Upper lobe of left lung (tissue), 6 donors: ENCODE measurements around the gene TEX36. TPM values are rescaled to one million over a fixed set of nuclear protein-coding genes. Genes with fewer than 3 reads are reported as not detected.

Experiments used
- ATAC-seq, 2 donors: fragments of 200-7000 bp; cut with Tn5 transposase; one replicate each; pipeline ENCODE4 v1.9.1; 2022; ENCODE audit warnings: mild to moderate bottlenecking in 2 of 2, moderate library complexity in 2 of 2; ENCODE audit not compliant: low FRiP score in 2 of 2
- DNase-seq, 2 donors: peaks; one replicate each; pipeline ENCODE4 v3.0.0-alpha.2; 2019 to 2020
- H3K27ac ChIP-seq, 4 donors: fragments of 200-600 bp; sonication (generic); one replicate each; pipeline ENCODE4 v1.5.1; 2016 to 2019
- H3K27me3 ChIP-seq, 4 donors: fragments of 200-600 bp; sonication (generic); one replicate each; pipeline ENCODE4 v1.5.1; 2017 to 2019
- H3K36me3 ChIP-seq, 4 donors: fragments of 200-600 bp; sonication (generic); one replicate each; pipeline ENCODE4 v1.5.1; 2016 to 2019
- H3K4me1 ChIP-seq, 4 donors: fragments of 200-600 bp; sonication (generic); one replicate each; pipeline ENCODE4 v1.5.1; 2018 to 2019
- H3K4me3 ChIP-seq, 4 donors: fragments of 200-600 bp; sonication (generic); one replicate each; pipeline ENCODE4 v1.5.1; 2017 to 2019; ENCODE audit warnings: mild to moderate bottlenecking in 2 of 4, moderate library complexity in 1 of 4
- H3K9me3 ChIP-seq, 4 donors: fragments of 200-600 bp; sonication (generic); one replicate each; pipeline ENCODE4 v1.5.1; 2018 to 2019
- EP300 ChIP-seq, 4 donors: sonication (generic); formaldehyde crosslinking; IDR thresholded peaks; one replicate each; pipeline ENCODE4 v1.5.1; 2017; ENCODE audit warnings: antibody characterized with exemption in 4 of 4, control low read depth in 2 of 4
- POLR2A ChIP-seq, 4 donors: fragments of 450-650 bp; IDR thresholded peaks; one replicate each; pipeline ENCODE4 v1.5.1; 2016 to 2017; ENCODE audit warnings: antibody characterized with exemption in 4 of 4, mild to moderate bottlenecking in 2 of 4
- POLR2AphosphoS5 ChIP-seq, 2 donors: sonication (generic); formaldehyde crosslinking; IDR thresholded peaks; one replicate each; pipeline ENCODE4 v1.5.1; 2017; ENCODE audit warnings: antibody characterized with exemption in 2 of 2
- WGBS, 2 donors: methylation state at CpG; one replicate each; pipeline ENCODE4 v1.1.5; 2017 to 2018; 5-methylcytosine and 5-hydroxymethylcytosine counted together
- total RNA-seq, 6 donors: library from RNA; depleted of rRNA in 4 of 6; stranded (reverse); fragments of >200 nt in 4 of 6; gene quantifications; one replicate each; pipeline versions ENCODE4 v1.1.0 to v1.2.1, GENCODE V29; 2016 to 2021
- TF ChIP-seq, protein P1 (sequence below), 6 experiments: fragments of 450-650 bp in 4 of 6; fragments of 200-600 bp in 2 of 6; sonication (generic) in 2 of 6; IDR thresholded peaks; one replicate each; pipeline ENCODE4 v1.5.1; 2016 to 2019; ENCODE audit warnings: antibody characterized with exemption in 6 of 6
- donor health status: DM: no; HTN: no; CAD: no; lungs with moderate emphysema.
- donor health status: DM: no; HTN: yes; CAD: no; lungs with severe emphysema.

TEX36 gene
- total RNA-seq, 6 donors from 2014 or later, result not detected

DNA sequence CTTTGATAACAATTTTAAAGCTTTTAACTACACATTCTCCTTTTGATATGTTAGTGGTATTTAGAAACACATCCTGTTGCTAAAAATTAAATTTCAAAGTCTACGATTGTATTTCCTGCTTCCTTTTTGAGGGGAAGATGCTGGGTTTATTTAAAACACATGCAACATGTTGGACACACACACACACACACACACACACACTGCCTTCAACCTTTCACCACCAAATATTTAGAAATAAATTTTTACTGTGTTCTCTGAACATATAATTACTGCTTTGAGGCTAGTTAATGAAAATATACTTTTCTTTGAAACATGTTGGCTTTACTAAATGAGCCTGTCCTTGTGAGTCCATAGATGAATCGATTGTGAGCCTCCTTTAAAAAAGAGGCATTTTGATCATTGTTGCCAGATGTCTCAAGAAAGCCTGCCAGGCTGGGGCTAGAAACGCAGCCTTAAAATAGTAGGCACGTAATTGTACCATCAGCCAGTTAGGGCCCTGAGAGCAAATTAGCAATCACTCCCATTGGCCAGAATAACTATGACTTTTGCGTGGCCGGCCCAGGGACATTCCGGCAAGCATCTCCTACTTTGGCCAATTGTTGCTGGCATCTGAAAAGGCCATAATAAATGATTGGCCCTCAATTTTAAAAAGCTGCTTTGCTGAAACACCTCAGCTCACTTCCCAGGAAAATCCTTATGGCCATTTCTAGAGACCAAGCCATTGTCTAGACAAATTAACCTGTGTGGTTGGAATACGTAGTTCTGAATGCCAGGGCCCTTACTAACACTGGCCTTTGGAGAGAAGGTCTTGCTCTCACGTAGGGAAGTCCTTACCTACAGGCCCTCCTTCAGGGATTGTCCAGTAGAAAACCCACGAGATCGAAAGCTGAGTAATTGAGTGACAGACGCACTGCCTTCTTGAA lies 9.9 kb upstream of the TEX36 start:
- DNase-seq, result no peak

DNA sequence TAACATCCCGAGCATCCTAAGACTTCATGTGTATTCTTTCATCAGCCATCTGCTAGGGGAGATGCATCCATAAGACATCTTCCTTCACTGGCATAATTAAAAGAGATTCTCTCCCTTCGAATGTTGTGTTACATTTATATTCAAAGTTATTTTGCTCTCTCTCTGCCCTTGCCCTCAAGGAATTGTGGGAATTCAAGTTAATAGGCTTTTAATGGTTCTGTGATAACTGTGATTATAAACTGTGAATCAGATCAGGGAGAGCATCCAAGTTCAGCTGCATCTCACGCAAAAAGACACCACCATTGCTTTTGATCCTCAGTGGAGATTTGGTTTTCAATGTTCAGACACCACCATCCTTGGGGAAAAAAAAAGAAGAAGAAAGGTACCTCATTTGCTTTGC lies 9.2 kb upstream of the TEX36 start:
- no peak for ATAC-seq

More for the DNA sequence above, 9.9 kb upstream of the TEX36 start:
- ATAC-seq, result no peak
- H3K27ac ChIP-seq, result no peak overlapping the region
- peaks cover 0 to 3% (median 0%) of the 10 kb centered on the region in 4 donors for H3K4me1 ChIP-seq
- TF ChIP-seq POLR2A (IDR thresholded peaks at IDR 0.05), result no peak
- no peak for TF ChIP-seq EP300 (IDR thresholded peaks at IDR 0.05)
- no peak for TF ChIP-seq POLR2AphosphoS5 (IDR thresholded peaks at IDR 0.05)
- TF ChIP-seq, protein P1, sequence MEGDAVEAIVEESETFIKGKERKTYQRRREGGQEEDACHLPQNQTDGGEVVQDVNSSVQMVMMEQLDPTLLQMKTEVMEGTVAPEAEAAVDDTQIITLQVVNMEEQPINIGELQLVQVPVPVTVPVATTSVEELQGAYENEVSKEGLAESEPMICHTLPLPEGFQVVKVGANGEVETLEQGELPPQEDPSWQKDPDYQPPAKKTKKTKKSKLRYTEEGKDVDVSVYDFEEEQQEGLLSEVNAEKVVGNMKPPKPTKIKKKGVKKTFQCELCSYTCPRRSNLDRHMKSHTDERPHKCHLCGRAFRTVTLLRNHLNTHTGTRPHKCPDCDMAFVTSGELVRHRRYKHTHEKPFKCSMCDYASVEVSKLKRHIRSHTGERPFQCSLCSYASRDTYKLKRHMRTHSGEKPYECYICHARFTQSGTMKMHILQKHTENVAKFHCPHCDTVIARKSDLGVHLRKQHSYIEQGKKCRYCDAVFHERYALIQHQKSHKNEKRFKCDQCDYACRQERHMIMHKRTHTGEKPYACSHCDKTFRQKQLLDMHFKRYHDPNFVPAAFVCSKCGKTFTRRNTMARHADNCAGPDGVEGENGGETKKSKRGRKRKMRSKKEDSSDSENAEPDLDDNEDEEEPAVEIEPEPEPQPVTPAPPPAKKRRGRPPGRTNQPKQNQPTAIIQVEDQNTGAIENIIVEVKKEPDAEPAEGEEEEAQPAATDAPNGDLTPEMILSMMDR (IDR thresholded peaks at IDR 0.05), result no peak
- WGBS, 2 donors, result 68 to 75% methylated on average over 12 of the region's 12 CpGs
- H3K9me3 ChIP-seq, result no peaks in the 10 kb centered on the region
- H3K4me3 ChIP-seq, result no peak overlapping the region
- H3K27me3 ChIP-seq, result no peaks in the 10 kb centered on the region
- H3K36me3 ChIP-seq, result no peaks in the 10 kb centered on the region

DNA sequence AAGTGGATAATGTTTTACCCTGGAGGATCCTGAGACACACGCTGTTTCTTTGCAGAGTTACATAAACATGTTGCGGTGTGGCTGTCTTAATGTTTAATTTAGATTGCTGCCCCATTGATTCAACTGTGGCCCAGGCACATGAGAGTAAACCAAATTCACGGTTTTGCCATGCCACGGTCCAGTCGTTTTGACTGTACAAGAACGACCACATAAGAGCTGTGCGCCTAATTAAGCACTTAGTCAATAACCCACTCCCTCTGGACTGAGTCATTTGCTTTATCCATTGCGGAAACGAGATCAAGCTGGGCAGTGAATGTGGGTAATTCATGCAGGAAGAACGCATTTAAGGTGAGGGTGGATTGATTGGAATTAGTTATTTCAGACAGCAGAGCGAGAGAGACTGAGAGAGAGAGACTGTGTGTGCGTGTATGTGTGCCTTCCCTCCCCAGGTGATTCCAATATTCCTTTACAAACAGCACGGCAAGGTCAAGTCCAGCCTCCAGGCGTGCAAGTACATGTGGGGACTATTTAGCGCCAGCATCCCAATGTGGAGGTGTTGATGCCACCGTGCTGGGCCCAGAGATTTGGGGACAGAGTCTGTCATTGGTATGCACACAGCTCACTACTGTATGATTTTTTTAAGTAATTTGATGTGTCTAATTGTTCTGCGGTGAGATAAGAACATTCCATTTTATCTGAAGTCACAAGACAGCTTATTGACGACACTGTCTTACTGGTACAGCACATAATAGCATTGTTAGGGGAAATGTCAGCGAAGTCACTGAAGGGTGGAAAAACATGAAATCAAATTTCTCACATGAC lies 8.4 kb upstream of the TEX36 start:
- WGBS, 2 donors, result 75 to 82% methylated on average over 19 of the region's 19 CpGs

More for the DNA sequence above, 9.2 kb upstream of the TEX36 start:
- H3K36me3 ChIP-seq, result no peaks in the 10 kb centered on the region
- no peak for DNase-seq
- no peaks in the 10 kb centered on the region for H3K27me3 ChIP-seq
- no peak overlapping the region for H3K27ac ChIP-seq
- no peak overlapping the region for H3K4me3 ChIP-seq
- no peaks in the 10 kb centered on the region for H3K9me3 ChIP-seq
- H3K4me1 ChIP-seq, result peaks cover 0 to 3% (median 0%) of the 10 kb centered on the region in 4 donors
- WGBS, 2 donors, result 45 to 71% methylated on average over 3 of the region's 3 CpGs
- TF ChIP-seq, protein P1 (IDR thresholded peaks at IDR 0.05), result no peak
- TF ChIP-seq EP300 (IDR thresholded peaks at IDR 0.05), result no peak
- no peak for TF ChIP-seq POLR2A (IDR thresholded peaks at IDR 0.05)
- no peak for TF ChIP-seq POLR2AphosphoS5 (IDR thresholded peaks at IDR 0.05)

DNA sequence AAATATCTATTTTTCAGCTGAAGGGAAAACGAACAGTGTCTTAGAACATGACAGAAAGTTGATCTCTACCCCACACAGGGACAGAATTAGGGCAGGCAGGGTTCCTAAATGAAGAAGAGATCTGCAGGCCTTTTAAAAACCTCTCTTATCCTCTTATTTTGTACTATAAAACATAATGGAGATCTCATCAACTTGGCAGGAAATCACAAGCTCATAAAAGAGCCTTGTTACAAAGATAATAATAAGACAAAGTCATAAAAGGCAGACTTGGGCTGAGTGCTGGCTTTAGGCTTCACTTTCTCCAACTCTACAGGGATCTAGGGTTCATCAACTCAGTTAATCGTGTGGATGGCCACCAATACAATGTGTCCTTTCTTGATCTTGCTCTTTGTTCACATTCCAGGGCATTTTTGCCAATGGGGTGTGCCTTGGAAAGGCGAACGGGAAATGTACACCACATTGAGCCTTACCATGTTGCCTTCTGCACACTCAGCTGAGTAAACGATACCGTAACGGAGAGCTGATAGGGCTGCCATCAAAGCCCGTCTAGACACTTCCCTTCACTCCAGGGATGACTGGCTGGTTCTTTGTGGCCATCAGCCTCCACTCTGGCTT lies 7.1 kb upstream of the TEX36 start:
- H3K4me3 ChIP-seq, result no peak overlapping the region
- TF ChIP-seq POLR2AphosphoS5 (IDR thresholded peaks at IDR 0.05) (no peak), POLR2A (IDR thresholded peaks at IDR 0.05) (no peak), EP300 (IDR thresholded peaks at IDR 0.05) (no peak)
- TF ChIP-seq, protein P1 (IDR thresholded peaks at IDR 0.05), result no peak
- 84 to 88% methylated on average over 8 of the region's 8 CpGs for WGBS, 2 donors
- H3K9me3 ChIP-seq, result no peaks in the 10 kb centered on the region
- no peak overlapping the region for H3K27ac ChIP-seq
- no peaks in the 10 kb centered on the region for H3K27me3 ChIP-seq
- no peaks in the 10 kb centered on the region for H3K36me3 ChIP-seq
- ATAC-seq, result no peak
- no peak for DNase-seq
- H3K4me1 ChIP-seq, result peaks cover 0 to 3% (median 0%) of the 10 kb centered on the region in 4 donors

More for the DNA sequence above, 8.4 kb upstream of the TEX36 start:
- no peak for TF ChIP-seq POLR2AphosphoS5 (IDR thresholded peaks at IDR 0.05)
- no peak for TF ChIP-seq POLR2A (IDR thresholded peaks at IDR 0.05)
- TF ChIP-seq EP300 (IDR thresholded peaks at IDR 0.05), result no peak
- TF ChIP-seq, protein P1 (IDR thresholded peaks at IDR 0.05), result no peak
- H3K9me3 ChIP-seq, result no peaks in the 10 kb centered on the region
- no peaks in the 10 kb centered on the region for H3K36me3 ChIP-seq
- no peak overlapping the region for H3K27ac ChIP-seq
- DNase-seq (no peak), ATAC-seq (no peak)
- H3K4me1 ChIP-seq, result peaks cover 0 to 3% (median 0%) of the 10 kb centered on the region in 4 donors
- H3K27me3 ChIP-seq, result no peaks in the 10 kb centered on the region
- H3K4me3 ChIP-seq, result no peak overlapping the region
